Esophagus (tissue), 2 donors: ENCODE results near the gene COX17. TPM values are rescaled to one million over a fixed set of nuclear protein-coding genes. Genes with fewer than 3 reads are reported as not detected.

Source experiments
- H3K27ac ChIP-seq, 2 donors: one replicate each; pipeline ENCODE4 v1.5.1; 2013; ENCODE audit warnings: low read depth in 2 of 2, mild to moderate bottlenecking in 2 of 2, inconsistent platforms in 1 of 2, low read length in 1 of 2, moderate library complexity in 1 of 2
- H3K27me3 ChIP-seq, 2 donors: one replicate each; pipeline ENCODE4 v1.6.1; 2013; ENCODE audit warnings: low read length in 2 of 2, control low read depth in 1 of 2, mild to moderate bottlenecking in 1 of 2; ENCODE audit not compliant: insufficient read depth in 2 of 2, control insufficient read depth in 1 of 2
- H3K36me3 ChIP-seq, 2 donors: one replicate each; pipeline ENCODE4 v1.6.1; 2013; ENCODE audit warnings: low read length in 1 of 2; ENCODE audit not compliant: control insufficient read depth in 2 of 2, insufficient read depth in 2 of 2
- H3K4me1 ChIP-seq, 2 donors: one replicate each; pipeline ENCODE4 v1.6.1; 2013; ENCODE audit warnings: low read length in 1 of 2; ENCODE audit not compliant: control insufficient read depth in 2 of 2, insufficient read depth in 2 of 2
- H3K4me3 ChIP-seq, 2 donors: one replicate each; pipeline ENCODE4 v1.5.1; 2013; ENCODE audit warnings: low read length in 2 of 2, mild to moderate bottlenecking in 2 of 2, low read depth in 1 of 2, moderate library complexity in 1 of 2
- H3K9me3 ChIP-seq, 2 donors: one replicate each; pipeline ENCODE4 v1.6.1; 2013; ENCODE audit warnings: mild to moderate bottlenecking in 2 of 2, low read depth in 1 of 2, low read length in 1 of 2, moderate library complexity in 1 of 2; ENCODE audit not compliant: control insufficient read depth in 2 of 2, insufficient read depth in 1 of 2
- WGBS, 2 donors: extraction: QIAGEN DNeasy Blood & Tissue Kit; methylation state at CpG; one replicate each; pipeline ENCODE4 v1.1.7; 2013; 5-methylcytosine and 5-hydroxymethylcytosine counted together
- polyA plus RNA-seq, 2 donors: library from polyadenylated mRNA; stranded (reverse); fragments of 200-250 nt; gene quantifications; one replicate each; pipeline ENCODE4 v1.2.3, GENCODE V29; 2013
- donor health status: healthy with polysubstance abuse.
- donor health status: Bipolar disorder and iron deficiency.

Gene COX17
- polyA plus RNA-seq, 2 donors, result 72.7 to 116 TPM

DNA sequence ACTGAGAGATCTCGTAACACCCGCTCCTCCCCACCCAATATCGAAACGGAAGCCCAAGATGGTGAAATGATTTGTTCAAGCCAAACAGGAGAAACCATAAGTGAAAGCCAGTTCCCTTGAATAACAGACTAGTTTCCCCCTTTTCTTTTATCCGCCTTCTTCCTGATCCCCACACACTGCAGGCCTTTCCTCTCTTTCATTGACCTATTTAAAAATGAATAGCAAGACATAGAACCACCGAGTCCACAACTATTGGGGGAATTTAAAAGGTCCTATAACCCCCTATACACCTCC lies 382 bp upstream of the COX17 start:
- peak overlapping the region; percentile 71 to 73 for H3K4me3 ChIP-seq
- H3K27me3 ChIP-seq, result no peaks in the 10 kb centered on the region
- 8% methylated on average over 6 of the region's 6 CpGs for whole genome bisulfite sequencing, 2 donors
- H3K9me3 ChIP-seq, result no peaks in the 10 kb centered on the region
- peaks cover 0 to 5% of the 10 kb centered on the region in 2 donors for H3K36me3 ChIP-seq
- peak overlapping the region; percentile 91 to 93 for H3K27ac ChIP-seq
- H3K4me1 ChIP-seq, result no peaks in the 10 kb centered on the region

DNA sequence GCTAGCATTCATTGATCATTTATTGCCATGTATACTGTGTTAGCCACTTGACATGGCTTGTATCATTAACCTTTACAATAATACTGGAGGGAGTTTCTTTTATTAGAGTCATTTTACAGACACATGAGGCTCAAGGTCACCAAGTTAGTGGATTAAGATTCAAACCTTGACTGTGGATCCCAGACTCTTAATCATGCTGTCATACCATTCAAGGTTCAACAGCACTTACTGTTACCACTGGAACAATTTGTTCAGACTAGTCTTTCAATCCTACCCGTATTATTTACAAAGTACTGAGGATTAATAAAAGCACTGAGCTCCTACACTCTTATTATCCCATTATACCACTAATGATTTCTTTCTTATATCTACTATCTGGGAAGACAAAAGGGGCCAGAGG lies 1.2 kb downstream of the COX17 start:
- H3K9me3 ChIP-seq, result no peaks in the 10 kb centered on the region
- WGBS, 2 donors, result 15 to 22% methylated on average over 1 of the region's 1 CpG
- H3K27ac ChIP-seq, result no peak overlapping the region
- H3K4me3 ChIP-seq, result peak overlapping the region in 1 of 2 donors; percentile 71
- H3K36me3 ChIP-seq, result peaks cover 0 to 5% of the 10 kb centered on the region in 2 donors
- no peaks in the 10 kb centered on the region for H3K4me1 ChIP-seq
- no peaks in the 10 kb centered on the region for H3K27me3 ChIP-seq

DNA sequence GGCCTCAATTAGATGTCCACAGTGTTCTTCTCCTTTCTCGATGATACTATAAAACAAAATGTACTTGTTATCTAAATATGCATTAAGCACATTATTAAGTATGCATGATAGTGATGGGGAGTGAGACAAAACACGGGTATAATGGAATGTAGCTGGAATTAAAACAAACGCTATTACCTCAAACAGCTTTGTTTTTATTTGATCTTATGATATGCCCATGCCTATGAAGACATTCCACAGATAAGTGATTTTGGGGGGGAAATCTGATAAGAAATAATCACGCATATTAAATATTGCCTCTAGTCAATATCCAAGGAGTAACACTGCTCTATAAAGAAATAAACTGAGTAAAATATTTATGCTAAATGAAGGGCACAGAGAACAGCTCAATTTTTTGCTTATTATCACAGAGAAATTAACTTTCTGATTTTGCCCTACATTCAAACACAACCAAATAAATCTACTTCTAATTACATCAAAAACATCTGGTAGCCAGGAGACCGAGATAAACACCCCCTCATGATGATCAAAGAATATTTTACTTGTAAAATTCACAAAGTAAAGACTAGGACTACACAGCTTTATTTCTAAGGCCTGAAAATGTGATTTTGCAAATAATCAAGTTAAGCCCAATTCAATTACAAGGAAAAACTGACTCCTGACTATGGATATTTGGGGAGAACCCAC lies 1.9 kb downstream of the COX17 start:
- WGBS, 2 donors, result 79 to 80% methylated on average over 5 of the region's 5 CpGs
- H3K4me3 ChIP-seq, result no peak overlapping the region
- H3K4me1 ChIP-seq, result no peaks in the 10 kb centered on the region
- no peaks in the 10 kb centered on the region for H3K9me3 ChIP-seq
- H3K27ac ChIP-seq, result no peak overlapping the region
- H3K27me3 ChIP-seq, result no peaks in the 10 kb centered on the region
- peaks cover 0 to 5% of the 10 kb centered on the region in 2 donors for H3K36me3 ChIP-seq

DNA sequence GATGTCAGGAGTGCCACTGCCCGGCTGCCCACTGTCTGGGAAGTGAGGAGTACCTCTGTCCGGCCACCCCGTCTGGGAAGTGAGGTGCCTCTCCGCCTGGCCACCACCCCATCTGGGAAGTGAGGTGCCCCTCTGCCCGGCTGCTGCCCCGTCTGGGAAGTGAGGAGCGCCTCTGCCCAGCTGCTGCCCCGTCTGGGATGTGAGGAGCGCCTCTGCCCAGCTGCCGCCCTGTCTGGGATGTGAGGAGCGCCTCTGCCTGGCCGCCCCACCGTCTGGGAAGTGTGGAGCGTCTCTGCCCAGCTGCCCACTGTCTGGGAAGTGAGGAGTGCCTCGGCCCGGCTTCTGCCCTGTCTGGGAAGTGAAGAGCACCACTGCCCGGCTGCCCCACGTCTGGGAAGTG lies 3.3 kb downstream of the COX17 start:
- no peaks in the 10 kb centered on the region for H3K4me1 ChIP-seq
- H3K27me3 ChIP-seq, result no peaks in the 10 kb centered on the region
- H3K27ac ChIP-seq, result no peak overlapping the region
- H3K9me3 ChIP-seq, result no peaks in the 10 kb centered on the region
- 95% methylated on average over 18 of the region's 18 CpGs for WGBS, 2 donors
- H3K36me3 ChIP-seq, result peaks cover 0 to 5% of the 10 kb centered on the region in 2 donors
- no peak overlapping the region for H3K4me3 ChIP-seq

DNA sequence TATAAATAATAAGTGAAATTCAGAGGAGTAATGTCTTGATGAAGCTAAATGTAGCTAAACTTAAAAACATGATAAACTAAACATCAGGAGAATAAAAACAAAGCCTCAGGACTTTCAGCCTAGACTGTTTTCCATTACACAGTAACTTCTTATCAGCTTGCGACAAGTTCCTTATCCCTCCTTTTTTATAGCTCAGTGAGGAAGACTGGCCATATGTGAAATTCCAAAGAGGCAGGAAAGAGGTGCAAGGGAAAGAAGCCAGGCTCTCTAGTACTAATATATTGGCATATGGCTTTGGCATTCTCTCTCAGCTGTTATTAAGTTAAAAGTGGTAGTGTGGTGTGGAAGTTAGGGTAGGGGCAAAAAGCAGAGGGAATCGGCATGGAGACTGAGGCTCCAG lies 4.4 kb downstream of the COX17 start:
- H3K36me3 ChIP-seq, result peaks cover 0 to 5% of the 10 kb centered on the region in 2 donors
- no peaks in the 10 kb centered on the region for H3K9me3 ChIP-seq
- H3K4me3 ChIP-seq, result no peak overlapping the region
- WGBS, 2 donors, result 87 to 89% methylated on average over 2 of the region's 2 CpGs
- H3K27ac ChIP-seq, result no peak overlapping the region
- no peaks in the 10 kb centered on the region for H3K27me3 ChIP-seq
- no peaks in the 10 kb centered on the region for H3K4me1 ChIP-seq

DNA sequence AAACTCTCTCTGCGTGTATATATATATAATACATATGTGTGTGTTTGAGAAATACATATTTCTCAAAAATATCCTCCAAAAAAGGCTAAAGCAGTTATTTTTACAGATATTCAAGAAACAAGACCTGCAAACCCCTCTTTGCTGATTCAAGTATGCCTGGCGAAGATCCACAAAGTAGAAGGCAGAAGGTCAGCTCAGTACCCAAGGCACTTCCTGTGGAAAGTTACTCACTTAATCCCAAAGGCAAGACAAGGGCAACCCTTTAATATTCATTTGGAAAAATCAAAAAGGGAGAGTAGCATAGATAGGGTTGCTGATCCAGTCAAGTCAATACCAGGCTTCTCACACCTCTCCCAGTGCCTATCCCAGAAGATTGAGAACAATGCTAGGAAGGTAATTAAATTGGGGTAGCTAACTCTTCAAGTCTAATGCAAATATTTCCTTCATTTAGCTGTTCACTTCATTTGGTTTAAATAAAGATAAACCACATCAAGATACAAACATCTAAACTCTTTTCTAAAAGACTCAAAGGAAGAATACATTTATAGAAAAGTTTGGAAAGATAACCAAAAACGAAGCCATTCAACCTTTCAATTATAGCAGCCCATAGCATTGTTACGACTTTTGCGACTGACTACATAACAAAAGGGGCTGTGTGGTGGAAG lies 7.2 kb downstream of the COX17 start:
- Histone ChIP-seq H3K9me3 (no peaks in the 10 kb centered on the region), H3K4me3 (no peak overlapping the region), H3K27me3 (no peaks in the 10 kb centered on the region), H3K4me1 (no peaks in the 10 kb centered on the region), H3K27ac (no peak overlapping the region), H3K36me3 (peaks cover 0 to 5% of the 10 kb centered on the region in 2 donors)
- 92 to 94% methylated on average over 5 of the region's 5 CpGs for WGBS, 2 donors

DNA sequence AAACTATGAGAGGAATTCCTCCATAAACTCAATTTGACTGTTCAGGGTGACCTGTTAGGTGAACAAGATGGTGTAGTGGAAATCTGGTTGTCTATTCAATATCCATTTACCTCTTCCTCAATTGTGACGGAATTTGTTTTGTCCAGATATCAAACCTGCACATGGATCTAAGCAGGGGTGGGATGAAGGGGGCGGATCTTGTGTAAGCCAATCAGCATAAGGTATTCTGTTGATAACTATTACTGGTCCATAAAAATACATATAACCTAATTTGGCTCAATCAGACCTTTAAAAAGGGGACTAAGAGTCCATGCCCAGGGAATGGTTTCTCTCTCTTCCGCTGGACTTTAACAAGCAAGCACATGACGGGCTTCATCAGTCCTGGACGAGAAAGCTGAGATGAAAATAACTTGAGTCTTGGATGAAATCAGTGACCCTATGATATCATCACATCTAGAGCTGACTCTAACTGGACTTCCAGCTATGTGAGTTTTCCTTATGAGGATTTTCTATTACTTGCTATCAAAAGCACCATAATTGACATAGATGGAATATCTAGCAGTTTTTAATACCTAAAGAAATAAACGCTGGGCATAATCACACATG lies 11.1 kb downstream of the COX17 start:
- Histone ChIP-seq H3K27me3 (no peaks in the 10 kb centered on the region), H3K4me3 (no peak overlapping the region), H3K4me1 (no peaks in the 10 kb centered on the region), H3K36me3 (no peaks in the 10 kb centered on the region), H3K9me3 (no peaks in the 10 kb centered on the region), H3K27ac (no peak overlapping the region)
- WGBS, 2 donors, result 85 to 89% methylated on average over 6 of the region's 6 CpGs

DNA sequence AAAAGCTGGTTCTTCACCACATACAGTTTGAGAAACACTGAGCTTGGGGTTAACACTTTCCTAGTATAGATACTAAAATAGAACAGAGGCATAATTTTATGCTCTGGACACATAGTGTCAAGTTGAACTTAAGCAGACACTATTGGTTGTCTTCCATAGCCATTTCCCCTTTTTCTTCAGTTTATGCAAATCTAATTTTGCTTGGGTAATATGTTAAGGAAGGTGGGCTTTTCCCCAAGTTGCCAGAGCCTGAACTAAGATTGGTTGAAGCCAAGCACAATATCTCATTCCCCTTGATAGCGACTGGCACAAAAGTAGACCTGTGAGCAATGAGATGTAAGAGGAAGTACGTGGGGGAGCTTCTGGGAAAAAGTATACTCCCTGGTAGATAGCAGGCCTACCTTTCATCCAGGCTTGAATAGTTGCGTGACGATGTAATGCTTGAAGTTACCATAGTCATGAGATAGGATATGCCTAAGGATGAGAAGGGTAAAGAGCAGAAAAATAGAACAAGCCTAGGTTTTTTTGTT lies 12.3 kb downstream of the COX17 start:
- no peak overlapping the region for H3K4me3 ChIP-seq
- H3K36me3 ChIP-seq, result no peaks in the 10 kb centered on the region
- 78 to 90% methylated on average over 4 of the region's 4 CpGs for WGBS, 2 donors
- no peaks in the 10 kb centered on the region for H3K27me3 ChIP-seq
- H3K4me1 ChIP-seq, result peaks cover 1 to 3% of the 10 kb centered on the region in 2 donors
- H3K27ac ChIP-seq, result no peak overlapping the region
- no peaks in the 10 kb centered on the region for H3K9me3 ChIP-seq

DNA sequence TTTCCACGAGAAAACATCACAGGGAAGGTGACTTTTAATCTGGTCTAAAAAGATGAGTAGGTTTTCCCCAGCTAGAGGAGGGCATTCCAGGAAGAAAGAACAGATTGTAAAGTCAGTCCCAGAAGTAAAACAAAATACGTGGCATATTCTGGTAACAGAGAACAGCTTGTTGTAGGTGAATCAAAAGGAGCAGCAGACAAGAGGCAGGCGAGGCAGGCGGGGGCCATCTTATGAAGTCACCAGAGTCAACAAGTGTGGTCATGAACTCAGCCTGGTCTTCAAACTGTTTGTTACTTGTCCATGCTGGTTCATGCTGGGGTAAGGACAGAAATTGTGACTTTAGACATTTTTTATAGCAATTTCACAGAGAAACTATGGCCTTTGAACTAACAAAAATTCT lies 12.8 kb downstream of the COX17 start:
- Histone ChIP-seq H3K27ac (no peak overlapping the region), H3K36me3 (no peaks in the 10 kb centered on the region), H3K4me3 (no peak overlapping the region), H3K4me1 (peaks cover 3% of the 10 kb centered on the region in 2 donors), H3K27me3 (no peaks in the 10 kb centered on the region), H3K9me3 (no peaks in the 10 kb centered on the region)
- WGBS, 2 donors, result 73 to 74% methylated on average over 4 of the region's 4 CpGs
